ENCODE data around the gene ADAMTSL3.

Gene ADAMTSL3

DNA sequence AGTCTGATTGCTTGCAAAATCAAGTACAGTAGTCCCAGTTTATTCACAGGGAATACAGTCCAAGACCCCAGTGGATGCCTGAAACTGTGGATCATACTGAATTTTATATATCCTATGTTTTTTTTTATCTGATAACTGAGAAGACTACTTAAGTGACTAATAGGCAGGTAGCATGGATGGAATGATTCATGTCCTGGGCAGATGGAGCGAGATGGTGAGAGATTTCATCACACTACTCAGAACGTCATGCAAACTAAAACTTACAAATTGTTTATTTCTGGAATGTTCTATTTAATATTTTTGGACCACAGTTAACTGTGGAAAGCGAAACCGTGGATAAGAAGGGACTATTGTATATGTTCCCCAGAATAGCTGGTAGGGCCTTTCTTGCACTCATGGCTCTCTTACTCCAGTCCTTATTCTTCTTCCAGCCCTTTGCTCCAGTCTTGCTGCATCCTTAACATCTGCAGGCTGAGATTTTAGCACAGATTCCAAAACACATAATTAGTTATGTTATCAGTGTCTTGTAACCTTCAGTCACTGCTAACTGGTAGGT, 290.0 kb downstream of the ADAMTSL3 start:
- no peaks in the 10 kb centered on the region for H3K36me3 ChIP-seq (ENCODE audit: insufficient read depth, insufficient read length, low read length)
- H3K27me3 ChIP-seq (ENCODE audit: insufficient read depth, insufficient read length), result no peaks in the 10 kb centered on the region
- H3K9me3 ChIP-seq (ENCODE audit: insufficient read depth, low read length), result no peaks in the 10 kb centered on the region
- H3K4me3 ChIP-seq (ENCODE audit: insufficient read length, low read depth), result no peak overlapping the region
- H3K4me1 ChIP-seq (ENCODE audit: insufficient read depth, insufficient read length), result peaks cover 6% of the 10 kb centered on the region
- H3K9ac ChIP-seq (ENCODE audit: insufficient read length, low read depth), result no peak overlapping the region
- TF ChIP-seq YY1 (IDR thresholded peaks at IDR 0.05; ENCODE audit: insufficient read depth, insufficient read length), result no peak
- no peak for TF ChIP-seq SUZ12 (IDR thresholded peaks at IDR 0.05; ENCODE audit: extremely low read depth, insufficient read depth, insufficient read length)
- no peak for TF ChIP-seq ZNF274 (IDR thresholded peaks at IDR 0.05; ENCODE audit: low read depth, low read length)
- no peak for DNase-seq (ENCODE audit: low read depth, low spot score)

- TF ChIP-seq SUZ12 (IDR thresholded peaks at IDR 0.05; ENCODE audit: extremely low read depth, insufficient read depth, insufficient read length), result no peak
- TF ChIP-seq ZNF274 (IDR thresholded peaks at IDR 0.05; ENCODE audit: low read depth, low read length), result no peak
- no peak for TF ChIP-seq YY1 (IDR thresholded peaks at IDR 0.05; ENCODE audit: insufficient read depth, insufficient read length)
- H3K9ac ChIP-seq (ENCODE audit: insufficient read length, low read depth), result no peak overlapping the region
These were observed 293.2 kb downstream of the ADAMTSL3 start for GRCh38 chr15:83947156-83947555.

DNA sequence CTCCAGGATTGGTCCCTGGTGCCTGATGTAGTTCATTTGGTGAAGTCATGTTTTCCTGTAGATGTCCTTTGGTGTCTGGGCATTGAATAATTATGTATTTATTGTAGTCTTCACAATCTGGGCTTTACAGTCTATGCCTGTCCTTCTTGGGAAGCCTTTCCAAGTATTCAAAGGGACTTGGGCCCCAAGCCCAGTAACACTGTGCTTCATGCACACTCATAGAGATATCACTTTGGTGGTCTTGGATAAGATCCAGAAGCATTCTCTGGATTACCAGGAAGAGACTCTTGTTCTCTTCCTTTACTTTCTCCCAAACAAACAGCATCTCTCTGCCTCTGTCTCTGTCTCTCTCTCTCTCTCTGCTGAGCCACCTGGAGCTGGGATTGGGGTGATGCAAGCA, 300.6 kb downstream of the ADAMTSL3 start:
- TF ChIP-seq SUZ12 (IDR thresholded peaks at IDR 0.05; ENCODE audit: extremely low read depth, insufficient read depth, insufficient read length), result no peak
- TF ChIP-seq YY1 (IDR thresholded peaks at IDR 0.05; ENCODE audit: insufficient read depth, insufficient read length), result no peak
- TF ChIP-seq ZNF274 (IDR thresholded peaks at IDR 0.05; ENCODE audit: low read depth, low read length), result no peak
- DNase-seq (ENCODE audit: low read depth, low spot score), result no peak
- no peak overlapping the region for H3K4me3 ChIP-seq (ENCODE audit: insufficient read length, low read depth)

More at GRCh38 chr15:83947156-83947555, 293.2 kb downstream of the ADAMTSL3 start:
- no peak for DNase-seq (ENCODE audit: low read depth, low spot score)
- Histone ChIP-seq H3K4me1 (ENCODE audit: insufficient read depth, insufficient read length) (peaks cover 6% of the 10 kb centered on the region), H3K4me3 (ENCODE audit: insufficient read length, low read depth) (no peak overlapping the region), H3K9me3 (ENCODE audit: insufficient read depth, low read length) (no peaks in the 10 kb centered on the region), H3K36me3 (ENCODE audit: insufficient read depth, insufficient read length, low read length) (no peaks in the 10 kb centered on the region), H3K27me3 (ENCODE audit: insufficient read depth, insufficient read length) (no peaks in the 10 kb centered on the region)

GRCh38 chr15:83955806-83956265, 301.9 kb downstream of the ADAMTSL3 start:
- TF ChIP-seq ZNF274 (IDR thresholded peaks at IDR 0.05; ENCODE audit: low read depth, low read length) (no peak), YY1 (IDR thresholded peaks at IDR 0.05; ENCODE audit: insufficient read depth, insufficient read length) (no peak), SUZ12 (IDR thresholded peaks at IDR 0.05; ENCODE audit: extremely low read depth, insufficient read depth, insufficient read length) (no peak)
- H3K9me3 ChIP-seq (ENCODE audit: insufficient read depth, low read length), result no peaks in the 10 kb centered on the region

More for the DNA sequence above, 300.6 kb downstream of the ADAMTSL3 start:
- Histone ChIP-seq H3K9ac (ENCODE audit: insufficient read length, low read depth) (no peak overlapping the region), H3K27me3 (ENCODE audit: insufficient read depth, insufficient read length) (no peaks in the 10 kb centered on the region), H3K36me3 (ENCODE audit: insufficient read depth, insufficient read length, low read length) (no peaks in the 10 kb centered on the region), H3K4me1 (ENCODE audit: insufficient read depth, insufficient read length) (no peaks in the 10 kb centered on the region), H3K9me3 (ENCODE audit: insufficient read depth, low read length) (no peaks in the 10 kb centered on the region)

DNA sequence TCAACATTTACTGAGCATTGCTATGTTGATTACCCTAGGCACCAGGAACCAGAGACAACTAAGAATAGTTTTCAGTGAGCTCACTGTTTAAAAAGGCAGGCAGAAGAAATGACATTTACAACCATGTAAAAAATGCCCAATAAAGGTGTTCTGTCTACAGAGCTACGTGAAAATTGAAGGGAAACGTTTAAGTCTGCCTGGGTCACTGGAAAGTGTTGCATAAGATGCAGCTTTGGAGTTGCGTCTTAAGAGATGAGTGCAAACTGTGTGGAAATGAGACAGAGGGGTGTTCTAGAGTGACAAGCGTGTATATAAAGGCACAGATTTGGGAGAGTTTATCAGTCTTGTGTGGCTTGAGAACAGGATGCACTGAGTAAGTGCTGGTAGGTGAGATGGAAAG, 303.0 kb downstream of the ADAMTSL3 start:
- Histone ChIP-seq H3K27me3 (ENCODE audit: insufficient read depth, insufficient read length) (no peaks in the 10 kb centered on the region), H3K9me3 (ENCODE audit: insufficient read depth, low read length) (no peaks in the 10 kb centered on the region), H3K9ac (ENCODE audit: insufficient read length, low read depth) (no peak overlapping the region), H3K4me3 (ENCODE audit: insufficient read length, low read depth) (no peak overlapping the region), H3K4me1 (ENCODE audit: insufficient read depth, insufficient read length) (no peaks in the 10 kb centered on the region), H3K36me3 (ENCODE audit: insufficient read depth, insufficient read length, low read length) (no peaks in the 10 kb centered on the region)
- DNase-seq (ENCODE audit: low read depth, low spot score), result no peak
- TF ChIP-seq YY1 (IDR thresholded peaks at IDR 0.05; ENCODE audit: insufficient read depth, insufficient read length) (no peak), ZNF274 (IDR thresholded peaks at IDR 0.05; ENCODE audit: low read depth, low read length) (no peak), SUZ12 (IDR thresholded peaks at IDR 0.05; ENCODE audit: extremely low read depth, insufficient read depth, insufficient read length) (no peak)

More at GRCh38 chr15:83955806-83956265, 301.9 kb downstream of the ADAMTSL3 start:
- Histone ChIP-seq H3K4me1 (ENCODE audit: insufficient read depth, insufficient read length) (no peaks in the 10 kb centered on the region), H3K27me3 (ENCODE audit: insufficient read depth, insufficient read length) (no peaks in the 10 kb centered on the region), H3K36me3 (ENCODE audit: insufficient read depth, insufficient read length, low read length) (no peaks in the 10 kb centered on the region), H3K9ac (ENCODE audit: insufficient read length, low read depth) (no peak overlapping the region), H3K4me3 (ENCODE audit: insufficient read length, low read depth) (no peak overlapping the region)
- no peak for DNase-seq (ENCODE audit: low read depth, low spot score)

DNA sequence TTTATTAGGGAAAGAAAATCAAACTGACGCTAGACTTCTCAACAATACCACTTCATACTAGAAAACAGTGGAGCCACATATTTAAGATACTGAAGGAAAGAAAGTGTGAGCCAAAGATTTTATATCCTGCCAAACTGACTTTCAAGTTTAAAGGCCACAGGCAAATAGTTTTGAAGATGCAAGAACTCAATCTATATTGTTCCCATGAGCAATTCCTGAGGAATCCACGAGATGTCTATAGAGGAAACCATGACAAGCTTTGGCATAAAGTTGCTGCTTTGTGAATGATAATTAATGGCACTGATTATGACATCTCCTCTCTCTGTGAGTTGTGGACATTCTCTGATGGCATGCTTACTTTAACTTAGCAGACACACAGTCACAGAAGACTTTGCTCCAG, 305.6 kb downstream of the ADAMTSL3 start:
- H3K9me3 ChIP-seq (ENCODE audit: insufficient read depth, low read length), result no peaks in the 10 kb centered on the region
- H3K27me3 ChIP-seq (ENCODE audit: insufficient read depth, insufficient read length), result no peaks in the 10 kb centered on the region
- DNase-seq (ENCODE audit: low read depth, low spot score), result no peak
- H3K4me1 ChIP-seq (ENCODE audit: insufficient read depth, insufficient read length), result no peaks in the 10 kb centered on the region
- no peak overlapping the region for H3K9ac ChIP-seq (ENCODE audit: insufficient read length, low read depth)
- H3K4me3 ChIP-seq (ENCODE audit: insufficient read length, low read depth), result no peak overlapping the region
- H3K36me3 ChIP-seq (ENCODE audit: insufficient read depth, insufficient read length, low read length), result no peaks in the 10 kb centered on the region
- no peak for TF ChIP-seq SUZ12 (IDR thresholded peaks at IDR 0.05; ENCODE audit: extremely low read depth, insufficient read depth, insufficient read length)
- no peak for TF ChIP-seq YY1 (IDR thresholded peaks at IDR 0.05; ENCODE audit: insufficient read depth, insufficient read length)
- no peak for TF ChIP-seq ZNF274 (IDR thresholded peaks at IDR 0.05; ENCODE audit: low read depth, low read length)

GRCh38 chr15:83960192-83960829, 306.4 kb downstream of the ADAMTSL3 start:
- no peak for TF ChIP-seq SUZ12 (IDR thresholded peaks at IDR 0.05; ENCODE audit: extremely low read depth, insufficient read depth, insufficient read length)
- TF ChIP-seq YY1 (IDR thresholded peaks at IDR 0.05; ENCODE audit: insufficient read depth, insufficient read length), result no peak
- TF ChIP-seq ZNF274 (IDR thresholded peaks at IDR 0.05; ENCODE audit: low read depth, low read length), result no peak
- H3K36me3 ChIP-seq (ENCODE audit: insufficient read depth, insufficient read length, low read length), result no peaks in the 10 kb centered on the region

More at GRCh38 chr15:83960192-83960829, 306.4 kb downstream of the ADAMTSL3 start:
- DNase-seq (ENCODE audit: low read depth, low spot score), result no peak
- no peak overlapping the region for H3K9ac ChIP-seq (ENCODE audit: insufficient read length, low read depth)
- no peaks in the 10 kb centered on the region for H3K27me3 ChIP-seq (ENCODE audit: insufficient read depth, insufficient read length)
- H3K9me3 ChIP-seq (ENCODE audit: insufficient read depth, low read length), result no peaks in the 10 kb centered on the region
- H3K4me1 ChIP-seq (ENCODE audit: insufficient read depth, insufficient read length), result no peaks in the 10 kb centered on the region
- H3K4me3 ChIP-seq (ENCODE audit: insufficient read length, low read depth), result no peak overlapping the region
